SK-N-SH (cell line): ENCODE data around the gene EIF4G1. TPM values are rescaled to one million over a fixed set of nuclear protein-coding genes. Genes with fewer than 3 reads are reported as not detected.

Source experiments
- CTCF ChIA-PET: fragments of 300-600, 350-600 bp; formaldehyde crosslinking; extraction: SDS; loops from one replicate; lab custom pipeline; 2021; lab: Yijun Ruan, JAX
- POLR2A ChIA-PET: fragments of 350-600 bp; sonication (Branson Sonifier 250); formaldehyde crosslinking; extraction: SDS; loops from one replicate; lab custom pipeline; 2020; ENCODE audit warnings: antibody characterized with exemption, inconsistent platforms; lab: Yijun Ruan, JAX
- DNase-seq: peaks from one replicate; pipeline ENCODE4 v3.0.0; 2012
- H2AFZ ChIP-seq: fragments of 200-600 bp; sonication (generic); 2 replicates; pipeline ENCODE4 v1.8.1; 2016; ENCODE audit warnings: antibody characterized with exemption, mild to moderate bottlenecking, low read depth
- H3F3A ChIP-seq: fragments of 200-600 bp; sonication (generic); replicated peaks from 2 replicates; pipeline ENCODE3; 2016; ENCODE audit warnings: antibody characterized with exemption, mild to moderate bottlenecking; ENCODE audit not compliant: insufficient read depth
- H3K27ac ChIP-seq, 2 experiments: fragments of 200-500 bp in 1 of 2; fragments of 200-600 bp in 1 of 2; sonication (Bioruptor generic) in 1 of 2; sonication (generic), shearing (Covaris generic) in 1 of 2; 2 replicates each; pipeline versions ENCODE4 v1.5.1 to v1.6.1; 2014 to 2016; ENCODE audit warnings: low read depth in 2 of 2, inconsistent platforms in 1 of 2, low read length in 1 of 2, mild to moderate bottlenecking in 1 of 2, mixed read lengths in 1 of 2
- H3K27me3 ChIP-seq: fragments of 200-600 bp; sonication (generic), shearing (Covaris generic); 2 replicates; pipeline ENCODE4 v1.6.1; 2016; ENCODE audit warnings: mixed run types; ENCODE audit not compliant: insufficient read depth
- H3K36me3 ChIP-seq, 2 experiments: fragments of 200-500 bp in 1 of 2; fragments of 200-600 bp in 1 of 2; sonication (Bioruptor generic) in 1 of 2; sonication (generic) in 1 of 2; replicated peaks in 1 of 2; 2 replicates each; pipeline versions ENCODE3 to v1.5.1; 2014 to 2016; ENCODE audit warnings: low read length in 1 of 2, mild to moderate bottlenecking in 1 of 2; ENCODE audit not compliant: insufficient read depth in 2 of 2, control insufficient read depth in 1 of 2
- H3K4me1 ChIP-seq, 2 experiments: fragments of 200-500 bp in 1 of 2; fragments of 200-600 bp in 1 of 2; sonication (Bioruptor generic) in 1 of 2; sonication (generic), shearing (Covaris generic) in 1 of 2; 2 replicates each; pipeline versions ENCODE4 v1.5.1 to v1.6.1; 2014 to 2016; ENCODE audit warnings: low read depth in 1 of 2, low read length in 1 of 2, mixed run types in 1 of 2; ENCODE audit not compliant: insufficient read depth in 2 of 2, control insufficient read depth in 1 of 2
- H3K4me2 ChIP-seq: fragments of 200-600 bp; sonication (generic), shearing (Covaris generic); 2 replicates; pipeline ENCODE4 v1.6.1; 2017; ENCODE audit warnings: mixed run types
- H3K4me3 ChIP-seq, 2 experiments: fragments of 200-500 bp in 1 of 2; fragments of 200-600 bp in 1 of 2; sonication (Bioruptor generic) in 1 of 2; sonication (generic), shearing (Covaris generic) in 1 of 2; 2 replicates each; pipeline versions ENCODE4 v1.5.1 to v1.8.1; 2014 to 2016; ENCODE audit warnings: low read depth in 2 of 2, inconsistent platforms in 1 of 2, low read length in 1 of 2, mild to moderate bottlenecking in 1 of 2, mixed read lengths in 1 of 2, moderate library complexity in 1 of 2
- H3K79me2 ChIP-seq: fragments of 200-600 bp; sonication (generic); 2 replicates; pipeline ENCODE4 v1.8.1; 2017; ENCODE audit warnings: mild to moderate bottlenecking; ENCODE audit not compliant: insufficient read depth
- H3K9ac ChIP-seq: fragments of 200-600 bp; sonication (generic); 2 replicates; pipeline ENCODE4 v1.6.1; 2017; ENCODE audit warnings: mixed run types
- H3K9me2 ChIP-seq: fragments of 200-600 bp; sonication (generic); 2 replicates; pipeline ENCODE4 v1.6.1; 2017; ENCODE audit warnings: mixed run types
- H3K9me3 ChIP-seq: fragments of 200-600 bp; sonication (generic); 2 replicates; pipeline ENCODE4 v1.6.1; 2017; ENCODE audit warnings: mixed run types, mild to moderate bottlenecking, moderate library complexity
- H4K20me1 ChIP-seq: fragments of 200-600 bp; sonication (generic); 2 replicates; pipeline ENCODE4 v1.6.1; 2017; ENCODE audit warnings: mild to moderate bottlenecking, mixed run types; ENCODE audit not compliant: insufficient read depth
- EP300 ChIP-seq, 2 experiments: IDR thresholded peaks; 2 replicates each; pipeline versions ENCODE4 v1.4.0 to v1.6.1; 2012; ENCODE audit warnings: borderline replicate concordance in 1 of 2, low read depth in 1 of 2, low read length in 1 of 2
- FOXJ3 ChIP-seq: sonication (generic); formaldehyde crosslinking; IDR thresholded peaks from 2 replicates; pipeline ENCODE4 v1.5.1; 2020; ENCODE audit warnings: mild to moderate bottlenecking, missing genetic modification reagents
- PBX3 ChIP-seq: IDR thresholded peaks from 2 replicates; pipeline ENCODE4; 2012
- RAD21 ChIP-seq: IDR thresholded peaks from 2 replicates; pipeline ENCODE4 v1.6.1; 2012; ENCODE audit warnings: mild to moderate bottlenecking, low read length
- RCOR1 ChIP-seq: fragments of 150-350 bp; IDR thresholded peaks from 2 replicates; pipeline ENCODE4 v1.6.1; 2017; ENCODE audit warnings: antibody characterized with exemption, low read length
- REST ChIP-seq: IDR thresholded peaks from 2 replicates; pipeline ENCODE4 v1.6.1; 2012; ENCODE audit warnings: mild to moderate bottlenecking, low read depth, low read length, moderate library complexity
- TEAD4 ChIP-seq: IDR thresholded peaks from 2 replicates; pipeline ENCODE4 v1.4.0; 2012; ENCODE audit warnings: mild to moderate bottlenecking, borderline replicate concordance; ENCODE audit not compliant: insufficient read depth
- USF1 ChIP-seq: IDR thresholded peaks from 2 replicates; pipeline ENCODE4 v1.4.0; 2012; ENCODE audit warnings: low read depth, borderline replicate concordance
- WGBS: methylation state at CpG from one replicate; pipeline ENCODE4 v1.1.6; 2017; ENCODE audit warnings: low lambda C conversion rate; 5-methylcytosine and 5-hydroxymethylcytosine counted together
- polyA plus RNA-seq, 3 experiments: library from polyadenylated mRNA; depleted of rRNA; stranded (reverse); fragments of >200 nt; gene quantifications; 2 replicates each; pipeline ENCODE4 v1.2.3, GENCODE V29; 2012

Gene EIF4G1
- polyA plus RNA-seq, 1 of the 3 experiments (the other 2 are of a cell fraction) = 262 TPM

- no peak for TF ChIP-seq REST
- no peak for TF ChIP-seq TEAD4
- TF ChIP-seq USF1 = no peak
- TF ChIP-seq PBX3 = no peak
- no peak for TF ChIP-seq RAD21
These were observed 42.1 kb upstream of the EIF4G1 start (continued) for GRCh38 chr3:184272269-184272668.

GRCh38 chr3:184275381-184275701 lies 39.1 kb upstream of the EIF4G1 start:
- Histone ChIP-seq H2AFZ (no peak overlapping the region), H3K79me2 (no peaks in the 10 kb centered on the region), H4K20me1 (no peaks in the 10 kb centered on the region), H3K36me3 (no peaks in the 10 kb centered on the region), H3K4me1 (peaks cover 0 to 3% of the 10 kb centered on the region in 2 experiments; a peak in 1 of 4 replicates), H3K4me3 (no peak overlapping the region), H3K4me2 (no peak overlapping the region), H3K9ac (no peak overlapping the region), H3K9me2 (no peaks in the 10 kb centered on the region), H3K9me3 (no peaks in the 10 kb centered on the region), H3K27me3 (peaks cover 14% of the 10 kb centered on the region), H3F3A (no peaks in the 10 kb centered on the region), H3K27ac (no peak overlapping the region)
- POLR2A ChIA-PET = no interaction called here
- CTCF ChIA-PET = no interaction called here
- WGBS = 82% methylated on average over 11 of the region's 12 CpGs
- TF ChIP-seq EP300 (IDR thresholded peaks at IDR 0.05; ENCODE audit: borderline replicate concordance in 1 of 2, low read depth in 1 of 2, low read length in 1 of 2) (no peak), RCOR1 (no peak), FOXJ3 (CRISPR knock-in tag) (no peak)
- DNase-seq = no peak
